Liver (tissue), 9 donors: ENCODE results near the gene KRTAP4-3. TPM values are rescaled to one million over a fixed set of nuclear protein-coding genes. Genes with fewer than 3 reads are reported as not detected.

Source experiments
- DNase-seq: peaks from one replicate; pipeline ENCODE4 v3.0.0-alpha.2; 2017; ENCODE audit warnings: low spot score
- H3K27ac ChIP-seq, 2 donors: one replicate each; pipeline ENCODE4 v1.7.0; 2013; ENCODE audit warnings: inconsistent platforms in 2 of 2, low read length in 2 of 2, control low read depth in 1 of 2, low read depth in 1 of 2, mild to moderate bottlenecking in 1 of 2
- H3K27me3 ChIP-seq, 4 donors: one replicate each; pipeline versions ENCODE4 v1.6.1 to v1.7.0; 2013; ENCODE audit warnings: low read length in 3 of 4, inconsistent platforms in 1 of 4, mild to moderate bottlenecking in 1 of 4, moderate library complexity in 1 of 4; ENCODE audit not compliant: control insufficient read depth in 4 of 4, insufficient read depth in 4 of 4
- H3K36me3 ChIP-seq, 4 donors: one replicate each; pipeline versions ENCODE4 v1.6.1 to v1.7.0; 2013; ENCODE audit warnings: low read length in 3 of 4, mild to moderate bottlenecking in 3 of 4, low read depth in 1 of 4, moderate library complexity in 1 of 4; ENCODE audit not compliant: control insufficient read depth in 4 of 4, insufficient read depth in 3 of 4
- H3K4me1 ChIP-seq, 4 donors: one replicate each; pipeline versions ENCODE4 v1.6.1 to v1.7.0; 2013; ENCODE audit warnings: low read length in 3 of 4, mild to moderate bottlenecking in 3 of 4, moderate library complexity in 1 of 4; ENCODE audit not compliant: control insufficient read depth in 4 of 4, insufficient read depth in 4 of 4
- H3K4me3 ChIP-seq, 3 donors: one replicate each; pipeline versions ENCODE4 v1.6.1 to v1.7.0; 2013; ENCODE audit warnings: low read length in 3 of 3, control low read depth in 1 of 3, low read depth in 1 of 3, mild to moderate bottlenecking in 1 of 3
- H3K9ac ChIP-seq, 2 donors: one replicate each; pipeline ENCODE4 v1.7.0; 2013; ENCODE audit warnings: low read length in 2 of 2, mild to moderate bottlenecking in 2 of 2, moderate library complexity in 2 of 2, control low read depth in 1 of 2, low read depth in 1 of 2
- H3K9me3 ChIP-seq, 4 donors: one replicate each; pipeline versions ENCODE4 v1.6.1 to v1.7.0; 2013; ENCODE audit warnings: low read length in 3 of 4; ENCODE audit not compliant: control insufficient read depth in 4 of 4
- CTCF ChIP-seq: fragments of 150-350 bp; IDR thresholded peaks from 2 replicates; pipeline ENCODE4 v1.5.1; 2017; ENCODE audit warnings: improper control_type of control experiment, low read depth, low read length; ENCODE audit not compliant: missing input control
- GABPA ChIP-seq, 2 donors: IDR thresholded peaks in 1 of 2; conservative IDR thresholded peaks in 1 of 2; 2 replicates each; pipeline ENCODE4 v1.6.1; 2016; ENCODE audit warnings: antibody characterized with exemption in 2 of 2, mild to moderate bottlenecking in 1 of 2, moderate library complexity in 1 of 2
- HNF4G ChIP-seq: IDR thresholded peaks from 2 replicates; pipeline ENCODE4 v1.6.1; 2016; ENCODE audit warnings: antibody characterized with exemption
- JUND ChIP-seq, 2 donors: IDR thresholded peaks; 2 replicates each; pipeline ENCODE4 v1.6.1; 2016; ENCODE audit warnings: antibody characterized with exemption in 2 of 2
- MAX ChIP-seq: IDR thresholded peaks from 2 replicates; pipeline ENCODE4 v1.6.1; 2016; ENCODE audit warnings: antibody characterized with exemption
- RAD21 ChIP-seq, 2 donors: IDR thresholded peaks; 2 replicates each; pipeline ENCODE4 v1.6.1; 2016; ENCODE audit warnings: antibody characterized with exemption in 2 of 2, mild to moderate bottlenecking in 2 of 2
- REST ChIP-seq: IDR thresholded peaks from 2 replicates; pipeline ENCODE4 v1.6.1; 2016; ENCODE audit warnings: antibody characterized with exemption, mild to moderate bottlenecking
- RXRA ChIP-seq, 2 donors: IDR thresholded peaks; 2 replicates each; pipeline ENCODE4 v1.6.1; 2017 to 2018; ENCODE audit warnings: antibody characterized with exemption in 2 of 2, mild to moderate bottlenecking in 1 of 2
- TAF1 ChIP-seq: conservative IDR thresholded peaks from 2 replicates; pipeline ENCODE4 v1.6.1; 2016; ENCODE audit warnings: antibody characterized with exemption, mild to moderate bottlenecking
- YY1 ChIP-seq: IDR thresholded peaks from 2 replicates; pipeline ENCODE4 v1.6.1; 2016; ENCODE audit warnings: antibody characterized with exemption, mild to moderate bottlenecking
- ZBTB33 ChIP-seq: IDR thresholded peaks from 2 replicates; pipeline ENCODE4 v1.6.1; 2016; ENCODE audit warnings: antibody characterized with exemption
- WGBS: extraction: QIAGEN DNeasy Blood & Tissue Kit; methylation state at CpG from one replicate; pipeline ENCODE4 v1.1.7; 2013; 5-methylcytosine and 5-hydroxymethylcytosine counted together
- polyA plus RNA-seq, 2 donors: library from polyadenylated mRNA; stranded (reverse) in 1 of 2; unstranded in 1 of 2; fragments of 200-250 nt in 1 of 2; fragments of >200 nt in 1 of 2; fragmentation: Nextera tagmentation in 1 of 2; extraction: Ambion mirVana in 1 of 2; gene quantifications; one replicate each; pipeline versions ENCODE4 v1.2.1 to v1.2.3, GENCODE V29; 2013 to 2015
- total RNA-seq, 2 donors: library from RNA; depleted of rRNA; stranded (reverse); fragments of >200 nt; gene quantifications; one replicate each; pipeline ENCODE4 v1.2.3, GENCODE V29; 2014
- donor health status: healthy.
- donor health status: healthy.
- donor health status: healthy.
- donor health status: healthy.
- donor health status: healthy.

KRTAP4-3 gene
- total and polyA plus RNA-seq, 4 donors, result not detected

- Histone ChIP-seq H3K27ac (no peak overlapping the region), H3K9me3 (no peaks in the 10 kb centered on the region), H3K4me3 (no peak overlapping the region), H3K36me3 (no peaks in the 10 kb centered on the region), H3K27me3 (peaks cover 0 to 2% (median 0%) of the 10 kb centered on the region in 4 donors), H3K9ac (no peak overlapping the region), H3K4me1 (no peaks in the 10 kb centered on the region)
- 83% methylated on average over 3 of the region's 3 CpGs for WGBS
- no peak for DNase-seq
- no peak for TF ChIP-seq CTCF
- no peak for TF ChIP-seq REST
- no peak for TF ChIP-seq ZBTB33
- no peak for TF ChIP-seq GABPA (IDR thresholded peaks at IDR 0.05 in 1 of 2, conservative IDR thresholded peaks at IDR 0.05 in 1 of 2)
- no peak for TF ChIP-seq TAF1
Measured at GRCh38 chr17:41131979-41132378, 36.0 kb downstream of the KRTAP4-3 start.

GRCh38 chr17:41127371-41127770 lies 40.6 kb downstream of the KRTAP4-3 start:
- Histone ChIP-seq H3K27me3 (no peaks in the 10 kb centered on the region), H3K9me3 (no peaks in the 10 kb centered on the region), H3K4me3 (no peak overlapping the region), H3K4me1 (no peaks in the 10 kb centered on the region), H3K36me3 (no peaks in the 10 kb centered on the region), H3K27ac (no peak overlapping the region), H3K9ac (no peak overlapping the region)
- DNase-seq, result no peak
- TF ChIP-seq YY1, result no peak
- no peak for TF ChIP-seq JUND (IDR thresholded peaks at IDR 0.05)
- TF ChIP-seq HNF4G, result no peak
- TF ChIP-seq GABPA (IDR thresholded peaks at IDR 0.05 in 1 of 2, conservative IDR thresholded peaks at IDR 0.05 in 1 of 2), result no peak
- no peak for TF ChIP-seq RXRA (IDR thresholded peaks at IDR 0.05)
- TF ChIP-seq RAD21 (IDR thresholded peaks at IDR 0.05), result no peak
- no peak for TF ChIP-seq MAX
- 57% methylated on average over 1 of the region's 1 CpG for WGBS
